Keratinocyte (primary cell): ENCODE measurements around the gene ATG9A. TPM values are rescaled to one million over a fixed set of nuclear protein-coding genes. Genes with fewer than 3 reads are reported as not detected.

Experiments used
- DNase-seq: peaks from one replicate; pipeline ENCODE4 v3.0.0-alpha.2; 2011; ENCODE audit warnings: low read depth, missing footprints, low spot score
- FAIRE-seq: peaks from 2 replicates; lab custom pipeline; 2011; peaks lifted over from hg19 to GRCh38; lab: Jason Lieb, UNC
- H2AFZ ChIP-seq: 2 replicates; pipeline ENCODE4 v1.6.0; 2012; ENCODE audit warnings: low read length, control low read depth, inconsistent platforms; ENCODE audit not compliant: control insufficient read depth
- H3K27ac ChIP-seq: 2 replicates; pipeline ENCODE4 v1.5.1; 2011; ENCODE audit warnings: low read length; ENCODE audit not compliant: control insufficient read depth, insufficient read depth
- H3K27me3 ChIP-seq: 3 replicates; pipeline ENCODE4 v1.6.0; 2011; ENCODE audit warnings: low read length; ENCODE audit not compliant: control insufficient read depth, insufficient read depth; ENCODE audit errors: extremely low read depth
- H3K36me3 ChIP-seq, 2 experiments: 2 replicates in 1 of 2; 3 replicates in 1 of 2; pipeline ENCODE4 v1.5.1; 2011; ENCODE audit warnings: low read length in 2 of 2, mild to moderate bottlenecking in 1 of 2; ENCODE audit not compliant: control insufficient read depth in 2 of 2, insufficient read depth in 2 of 2; ENCODE audit errors: extremely low read depth in 1 of 2
- H3K4me1 ChIP-seq: 3 replicates; pipeline ENCODE4 v1.5.1; 2011; ENCODE audit warnings: low read length; ENCODE audit not compliant: control insufficient read depth, insufficient read depth; ENCODE audit errors: extremely low read depth
- H3K4me2 ChIP-seq: 3 replicates; pipeline ENCODE4 v1.6.0; 2011; ENCODE audit warnings: low read depth, low read length; ENCODE audit not compliant: control insufficient read depth, insufficient read depth; ENCODE audit errors: extremely low read depth
- H3K4me3 ChIP-seq, 3 experiments: fragments of 200-600 bp in 1 of 3; sonication (generic) in 1 of 3; 2 replicates in 2 of 3; 3 replicates in 1 of 3; pipeline ENCODE4 v1.5.1; 2011 to 2016; ENCODE audit warnings: low read length in 3 of 3, mild to moderate bottlenecking in 3 of 3, control low read depth in 2 of 3, inconsistent platforms in 1 of 3, low read depth in 1 of 3, mixed read lengths in 1 of 3, mixed run types in 1 of 3, moderate library complexity in 1 of 3; ENCODE audit not compliant: control insufficient read depth in 2 of 3, insufficient read depth in 2 of 3; ENCODE audit errors: extremely low read depth in 1 of 3
- H3K79me2 ChIP-seq: 2 replicates; pipeline ENCODE4 v1.6.0; 2012; ENCODE audit warnings: low read length; ENCODE audit not compliant: control insufficient read depth, insufficient read depth
- H3K9ac ChIP-seq: 3 replicates; pipeline ENCODE4 v1.6.0; 2011; ENCODE audit warnings: low read length; ENCODE audit not compliant: control insufficient read depth, insufficient read depth; ENCODE audit errors: extremely low read depth
- H3K9me1 ChIP-seq: 3 replicates; pipeline ENCODE4 v1.6.0; 2011; ENCODE audit warnings: low read length; ENCODE audit not compliant: control insufficient read depth, insufficient read depth; ENCODE audit errors: extremely low read depth
- H3K9me3 ChIP-seq: 2 replicates; pipeline ENCODE4 v1.5.1; 2012; ENCODE audit warnings: low read depth, low read length; ENCODE audit not compliant: control insufficient read depth
- H4K20me1 ChIP-seq: 3 replicates; pipeline ENCODE4 v1.6.0; 2011; ENCODE audit warnings: low read length; ENCODE audit not compliant: control insufficient read depth, insufficient read depth; ENCODE audit errors: extremely low read depth
- CTCF ChIP-seq, 3 experiments: IDR thresholded peaks in 1 of 3; conservative IDR thresholded peaks in 1 of 3; optimal IDR thresholded peaks in 1 of 3; 2 replicates in 2 of 3; 3 replicates in 1 of 3; pipeline versions ENCODE3 to v1.5.1; 2011; ENCODE audit warnings: low read length in 3 of 3, mild to moderate bottlenecking in 3 of 3, moderate library complexity in 2 of 3, control low read depth in 1 of 3, inconsistent platforms in 1 of 3; ENCODE audit not compliant: insufficient read depth in 2 of 3; ENCODE audit errors: extremely low read depth in 1 of 3
- EZH2 ChIP-seq: IDR thresholded peaks from one replicate; pipeline ENCODE4 v1.6.1; 2012; ENCODE audit warnings: inconsistent platforms, mild to moderate bottlenecking, low read length, moderate library complexity
- dilution Hi-C: fragments of 300-500 bp; cut with MboI; formaldehyde crosslinking; loops from one replicate; pipeline ENCODE4 v1.7.0; 2020; ENCODE audit warnings: low sequenced_read_pairs; ENCODE audit not compliant: extremely low pct_ligation_motif_present
- polyA plus RNA-seq, 5 experiments: library from polyadenylated mRNA; depleted of rRNA in 3 of 5; stranded (reverse) in 3 of 5; stranded (forward) in 1 of 5; unstranded in 1 of 5; fragments of >200 nt; gene quantifications; 1 replicate in 1 of 5; 2 replicates in 3 of 5; 3 replicates in 1 of 5; pipeline versions ENCODE4 v1.2.1 to v1.2.3, GENCODE V29; 2011 to 2012; ENCODE audit warnings: missing spikeins in 2 of 5, low read depth in 1 of 5, low replicate concordance in 1 of 5

ATG9A gene
- polyA plus RNA-seq, 1 donor (not counting 4 experiments of a cell fraction or from before 2014, with no cell fraction given) = 58.8 TPM

- Histone ChIP-seq H3K9me1 (peaks cover 3% of the 10 kb centered on the region), H3K79me2 (peaks cover 24% of the 10 kb centered on the region), H3K4me2 (no peak overlapping the region), H3K36me3 (peaks cover 38 to 44% of the 10 kb centered on the region in 2 experiments), H2AFZ (no peak overlapping the region), H3K4me3 (no peak overlapping the region), H3K27me3 (no peaks in the 10 kb centered on the region), H3K9me3 (no peaks in the 10 kb centered on the region), H3K27ac (no peak overlapping the region), H4K20me1 (no peaks in the 10 kb centered on the region), H3K4me1 (peaks cover 16% of the 10 kb centered on the region), H3K9ac (no peak overlapping the region)
- DNase-seq (no peak), FAIRE-seq (no peak)
- no peak for TF ChIP-seq EZH2
- no peak for TF ChIP-seq CTCF (optimal IDR thresholded peaks at IDR 0.05 in 1 of 3, IDR thresholded peaks at IDR 0.05 in 1 of 3, conservative IDR thresholded peaks at IDR 0.05 in 1 of 3; ENCODE audit: extremely low read depth in 1 of 3, insufficient read depth in 2 of 3, low read length in 3 of 3)
- dilution Hi-C loops = no loop called here
Measured at GRCh38 chr2:219223831-219224610, 5.4 kb downstream of the ATG9A start.

GRCh38 chr2:219221957-219222518, 7.4 kb downstream of the ATG9A start:
- dilution Hi-C loops = no loop called here
- no peak overlapping the region for H3K4me2 ChIP-seq
- no peak overlapping the region for H3K4me3 ChIP-seq
- no peak for FAIRE-seq
- no peak for DNase-seq
- peaks cover 18% of the 10 kb centered on the region for H3K4me1 ChIP-seq
- peaks cover 37 to 44% of the 10 kb centered on the region in 2 experiments for H3K36me3 ChIP-seq
- TF ChIP-seq CTCF (optimal IDR thresholded peaks at IDR 0.05 in 1 of 3, IDR thresholded peaks at IDR 0.05 in 1 of 3, conservative IDR thresholded peaks at IDR 0.05 in 1 of 3; ENCODE audit: extremely low read depth in 1 of 3, insufficient read depth in 2 of 3, low read length in 3 of 3) (no peak), EZH2 (no peak)
- no peaks in the 10 kb centered on the region for H3K9me1 ChIP-seq
- H4K20me1 ChIP-seq = no peaks in the 10 kb centered on the region
- H3K9ac ChIP-seq = no peak overlapping the region
- H3K9me3 ChIP-seq = no peaks in the 10 kb centered on the region
- no peak overlapping the region for H2AFZ ChIP-seq
- H3K27ac ChIP-seq = no peak overlapping the region
- peaks cover 4% of the 10 kb centered on the region for H3K79me2 ChIP-seq
- no peaks in the 10 kb centered on the region for H3K27me3 ChIP-seq
